HG03460 (cell line): ENCODE results near the gene SPOCK2.

Experiments used
- ATAC-seq: cut with Tn5 transposase; IDR thresholded peaks from one replicate; pipeline ENCODE4 v1.9.1; 2021; ENCODE audit not compliant: unreplicated experiment

The SPOCK2 gene

GRCh38 chr10:72058989-72059842 lies 29.1 kb downstream of the SPOCK2 start:
- ATAC-seq, result no peak

GRCh38 chr10:72058347-72058898 lies 29.9 kb downstream of the SPOCK2 start:
- ATAC-seq, result no peak

- no peak for ATAC-seq
These were observed 31.2 kb downstream of the SPOCK2 start for GRCh38 chr10:72056932-72057751.

GRCh38 chr10:72056113-72056512 lies 32.2 kb downstream of the SPOCK2 start:
- ATAC-seq, result no peak

GRCh38 chr10:72053690-72054089 lies 34.7 kb downstream of the SPOCK2 start:
- ATAC-seq, result no peak

- ATAC-seq, result no peak
These were observed 37.5 kb downstream of the SPOCK2 start for GRCh38 chr10:72050873-72051272.

- ATAC-seq, result no peak
These were observed 38.2 kb downstream of the SPOCK2 start for GRCh38 chr10:72049969-72050781.

GRCh38 chr10:72049472-72049871 lies 38.9 kb downstream of the SPOCK2 start:
- no peak for ATAC-seq

GRCh38 chr10:72048450-72049124 lies 39.8 kb downstream of the SPOCK2 start:
- ATAC-seq, result no peak

GRCh38 chr10:72045586-72045985 lies 42.8 kb downstream of the SPOCK2 start:
- no peak for ATAC-seq

GRCh38 chr10:72044417-72045041 lies 43.8 kb downstream of the SPOCK2 start:
- no peak for ATAC-seq

- ATAC-seq, result no peak
These were observed 45.1 kb downstream of the SPOCK2 start for GRCh38 chr10:72043016-72043834.

GRCh38 chr10:72041491-72041890 lies 46.9 kb downstream of the SPOCK2 start:
- no peak for ATAC-seq

- ATAC-seq, result no peak
These were observed 49.0 kb downstream of the SPOCK2 start for GRCh38 chr10:72039377-72039776.

- ATAC-seq, result no peak
These were observed 49.8 kb downstream of the SPOCK2 start for GRCh38 chr10:72038458-72039001.

- ATAC-seq, result no peak
These were observed 50.5 kb downstream of the SPOCK2 start for GRCh38 chr10:72037811-72038210.

- no peak for ATAC-seq
These were observed 51.1 kb downstream of the SPOCK2 start for GRCh38 chr10:72037266-72037665.

- ATAC-seq, result no peak
These were observed 53.0 kb downstream of the SPOCK2 start for GRCh38 chr10:72035252-72035887.
